Panc1 (cell line): Measurements from ENCODE around the gene PLXND1. TPM values are rescaled to one million over a fixed set of nuclear protein-coding genes. Genes with fewer than 3 reads are reported as not detected.

Experiments used
- ATAC-seq: fragments of 200-7000 bp; cut with Tn5 transposase; 2 replicates; pipeline ENCODE4 v1.9.1; 2020; ENCODE audit warnings: mild to moderate bottlenecking, moderate library complexity
- BruUV-seq: library from RNA; stranded (reverse); fragments of 400-500 nt; replicated peaks from 2 replicates; lab custom pipeline; 2021; lab: Mats Ljungman, UMichigan
- CTCF ChIA-PET: fragments of 300-600 bp; sonication (Branson Sonifier 250); formaldehyde crosslinking; loops from one replicate; lab custom pipeline; 2022; ENCODE audit warnings: antibody characterized with exemption; lab: Charles Lee
- POLR2A ChIA-PET: fragments of 300-600 bp; sonication (Branson Sonifier 250); formaldehyde crosslinking; loops from one replicate; lab custom pipeline; 2022; ENCODE audit warnings: antibody characterized with exemption; lab: Charles Lee
- DNase-seq: peaks from one replicate; pipeline ENCODE4 v3.0.0-alpha.2; 2010; ENCODE audit warnings: low read depth, low spot score
- H3K27ac ChIP-seq: 2 replicates; pipeline ENCODE4 v1.5.1; 2011; ENCODE audit warnings: mild to moderate bottlenecking, low read length, inconsistent platforms
- H3K27me3 ChIP-seq: fragments of 200-500 bp; sonication (Bioruptor generic); 2 replicates; pipeline ENCODE4 v1.6.0; 2014; ENCODE audit warnings: low read length, inconsistent platforms; ENCODE audit not compliant: control insufficient read depth, insufficient read depth
- H3K36me3 ChIP-seq: fragments of 200-500 bp; sonication (Bioruptor generic); 2 replicates; pipeline ENCODE4 v1.5.1; 2014; ENCODE audit warnings: inconsistent platforms, mild to moderate bottlenecking, low read length, moderate library complexity; ENCODE audit not compliant: control insufficient read depth, insufficient read depth
- H3K4me1 ChIP-seq: 2 replicates; pipeline ENCODE4 v1.5.1; 2011; ENCODE audit warnings: inconsistent platforms, mild to moderate bottlenecking, low read length, moderate library complexity; ENCODE audit not compliant: control insufficient read depth, insufficient read depth
- H3K4me3 ChIP-seq, 2 experiments: 2 replicates each; pipeline ENCODE4 v1.5.1; 2011 to 2012; ENCODE audit warnings: low read depth in 2 of 2, low read length in 2 of 2, mild to moderate bottlenecking in 2 of 2, inconsistent platforms in 1 of 2, moderate library complexity in 1 of 2
- H3K9me3 ChIP-seq: fragments of 200-500 bp; sonication (Bioruptor generic); 2 replicates; pipeline ENCODE4 v1.5.1; 2014; ENCODE audit warnings: low read depth, mild to moderate bottlenecking, inconsistent platforms, low read length, moderate library complexity; ENCODE audit not compliant: control insufficient read depth, insufficient read depth
- CTCF ChIP-seq: fragments of 450-650 bp; IDR thresholded peaks from 2 replicates; pipeline ENCODE4 v1.5.1; 2017; ENCODE audit warnings: mild to moderate bottlenecking
- POLR2AphosphoS5 ChIP-seq: IDR thresholded peaks from 2 replicates; pipeline ENCODE4 v1.6.1; 2012; ENCODE audit warnings: mild to moderate bottlenecking, low read depth, low read length, moderate library complexity
- SIN3A ChIP-seq: IDR thresholded peaks from 2 replicates; pipeline ENCODE4 v1.6.1; 2012; ENCODE audit warnings: low read depth, mild to moderate bottlenecking, low read length, moderate library complexity, borderline replicate concordance; ENCODE audit not compliant: insufficient read depth
- TCF7L2 ChIP-seq: IDR thresholded peaks from 2 replicates; pipeline ENCODE4 v1.6.1; 2011; ENCODE audit warnings: mild to moderate bottlenecking, low read depth, low read length, inconsistent platforms
- in situ Hi-C: cut with HindIII; loops from 2 replicates; pipeline ENCODE4 v1.10.0; 2016; ENCODE audit warnings: low sequenced_read_pairs, low pct_unique_long_range_greater_than_20kb
- intact Hi-C: fragments of 100-400 bp; cut with micrococcal nuclease; formaldehyde crosslinking; loops from one replicate; pipeline ENCODE4 v1.10.0; 2022; ENCODE audit not compliant: unreplicated experiment
- total RNA-seq: library from RNA; stranded (reverse); gene quantifications from one replicate; pipeline ENCODE4 v1.2.1, GENCODE V29; 2021; ENCODE audit not compliant: unreplicated experiment
- TF ChIP-seq, protein P1 (sequence below), 2 experiments: IDR thresholded peaks; 2 replicates each; pipeline ENCODE4 v1.6.1; 2011 to 2012; ENCODE audit warnings: low read depth in 2 of 2, control low read depth in 1 of 2, low read length in 1 of 2, mild to moderate bottlenecking in 1 of 2, moderate library complexity in 1 of 2; ENCODE audit not compliant: insufficient read depth in 1 of 2

Gene PLXND1
- total RNA-seq, 1 experiment from 2014 or later, result 248 TPM

DNA sequence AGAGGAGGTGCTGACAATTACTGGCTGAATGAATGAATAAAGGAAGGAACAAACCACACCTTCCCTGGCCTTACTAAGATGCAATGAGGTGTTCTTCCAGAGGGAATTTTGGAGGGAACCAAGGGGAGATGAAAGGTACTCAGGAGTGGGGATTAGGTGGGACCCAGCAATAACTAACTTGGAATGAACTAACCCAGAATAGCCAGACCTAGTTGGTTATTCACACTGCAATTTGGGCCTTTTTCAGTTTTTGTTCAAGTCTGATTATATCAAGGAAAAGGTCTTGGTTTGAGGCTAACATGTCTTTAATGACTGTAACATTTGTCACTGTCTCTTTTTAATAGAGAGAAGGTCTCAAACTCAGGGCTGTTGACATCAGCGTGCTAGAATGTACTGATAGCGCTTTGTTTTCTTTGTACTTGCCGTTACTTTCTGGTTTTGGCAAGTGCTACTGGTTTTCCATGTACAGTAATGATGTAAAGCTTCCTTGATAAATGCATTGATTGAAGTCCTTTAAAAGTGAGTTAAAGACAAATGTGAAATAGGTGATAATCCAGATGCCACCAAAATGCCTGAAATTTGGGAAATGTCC, 3.2 kb upstream of the PLXND1 start:
- in situ Hi-C loops, result no loop called here

GRCh38 chr3:129608936-129609590, 2.6 kb upstream of the PLXND1 start:
- POLR2A ChIA-PET, result no interaction called here
- no peak for TF ChIP-seq CTCF
- TF ChIP-seq POLR2AphosphoS5, result no peak
- no peak for TF ChIP-seq SIN3A
- TF ChIP-seq TCF7L2, result no peak
- TF ChIP-seq, protein P1, sequence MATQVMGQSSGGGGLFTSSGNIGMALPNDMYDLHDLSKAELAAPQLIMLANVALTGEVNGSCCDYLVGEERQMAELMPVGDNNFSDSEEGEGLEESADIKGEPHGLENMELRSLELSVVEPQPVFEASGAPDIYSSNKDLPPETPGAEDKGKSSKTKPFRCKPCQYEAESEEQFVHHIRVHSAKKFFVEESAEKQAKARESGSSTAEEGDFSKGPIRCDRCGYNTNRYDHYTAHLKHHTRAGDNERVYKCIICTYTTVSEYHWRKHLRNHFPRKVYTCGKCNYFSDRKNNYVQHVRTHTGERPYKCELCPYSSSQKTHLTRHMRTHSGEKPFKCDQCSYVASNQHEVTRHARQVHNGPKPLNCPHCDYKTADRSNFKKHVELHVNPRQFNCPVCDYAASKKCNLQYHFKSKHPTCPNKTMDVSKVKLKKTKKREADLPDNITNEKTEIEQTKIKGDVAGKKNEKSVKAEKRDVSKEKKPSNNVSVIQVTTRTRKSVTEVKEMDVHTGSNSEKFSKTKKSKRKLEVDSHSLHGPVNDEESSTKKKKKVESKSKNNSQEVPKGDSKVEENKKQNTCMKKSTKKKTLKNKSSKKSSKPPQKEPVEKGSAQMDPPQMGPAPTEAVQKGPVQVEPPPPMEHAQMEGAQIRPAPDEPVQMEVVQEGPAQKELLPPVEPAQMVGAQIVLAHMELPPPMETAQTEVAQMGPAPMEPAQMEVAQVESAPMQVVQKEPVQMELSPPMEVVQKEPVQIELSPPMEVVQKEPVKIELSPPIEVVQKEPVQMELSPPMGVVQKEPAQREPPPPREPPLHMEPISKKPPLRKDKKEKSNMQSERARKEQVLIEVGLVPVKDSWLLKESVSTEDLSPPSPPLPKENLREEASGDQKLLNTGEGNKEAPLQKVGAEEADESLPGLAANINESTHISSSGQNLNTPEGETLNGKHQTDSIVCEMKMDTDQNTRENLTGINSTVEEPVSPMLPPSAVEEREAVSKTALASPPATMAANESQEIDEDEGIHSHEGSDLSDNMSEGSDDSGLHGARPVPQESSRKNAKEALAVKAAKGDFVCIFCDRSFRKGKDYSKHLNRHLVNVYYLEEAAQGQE (IDR thresholded peaks at IDR 0.05; ENCODE audit: insufficient read depth in 1 of 2, low read depth in 2 of 2, low read length in 1 of 2), result no peak
- in situ Hi-C loops, result no loop called here
- BruUV-seq, result no TSS peak
- intact Hi-C loops, result no loop called here
- no peak overlapping the region for H3K4me3 ChIP-seq
- H3K36me3 ChIP-seq, result no peaks in the 10 kb centered on the region
- H3K9me3 ChIP-seq, result no peaks in the 10 kb centered on the region
- H3K27me3 ChIP-seq, result no peaks in the 10 kb centered on the region
- peaks cover 41% of the 10 kb centered on the region for H3K4me1 ChIP-seq
- ATAC-seq (no peak), DNase-seq (no peak)
- CTCF ChIA-PET, result interaction anchor here (0.7 to 1.5 kb wide), 3 partner anchors 15 to 165 kb away, joined by 3 to 5 read pairs (median 4); no protein-coding TSS in a partner anchor
- peak overlapping the region; percentile 85 for H3K27ac ChIP-seq

More for the DNA sequence above, 3.2 kb upstream of the PLXND1 start:
- no peaks in the 10 kb centered on the region for H3K9me3 ChIP-seq
- peak; percentile 71 for TF ChIP-seq TCF7L2
- TF ChIP-seq, protein P1 (IDR thresholded peaks at IDR 0.05; ENCODE audit: insufficient read depth in 1 of 2, low read depth in 2 of 2, low read length in 1 of 2), result no peak
- no peaks in the 10 kb centered on the region for H3K36me3 ChIP-seq
- intact Hi-C loops, result no loop called here
- peaks cover 41% of the 10 kb centered on the region for H3K4me1 ChIP-seq
- H3K27me3 ChIP-seq, result no peaks in the 10 kb centered on the region
- no peak for DNase-seq
- H3K4me3 ChIP-seq, result no peak overlapping the region
- ChIA-PET CTCF (no interaction called here), POLR2A (no interaction called here)
- no peak for ATAC-seq
- H3K27ac ChIP-seq, result peak overlapping the region; percentile 63
- no TSS peak for BruUV-seq
